OCI-LY7 (cell line): ENCODE data around the gene THYN1.

Experiments used
- EZH2phosphoT487 ChIP-seq: fragments of 200-600 bp; sonication (generic); IDR thresholded peaks from 2 replicates; pipeline ENCODE4 v1.6.1; 2018; ENCODE audit warnings: low read depth, borderline replicate concordance, mild to moderate bottlenecking, mixed run types, antibody characterized with exemption, low read length, moderate library complexity, mixed read lengths
- TF ChIP-seq, protein P1 (sequence below): fragments of 200-600 bp; sonication (generic); conservative IDR thresholded peaks from 2 replicates; pipeline ENCODE4 v1.5.1; 2014; ENCODE audit warnings: mild to moderate bottlenecking, antibody characterized with exemption, low read length, moderate library complexity, mixed read lengths

DNA sequence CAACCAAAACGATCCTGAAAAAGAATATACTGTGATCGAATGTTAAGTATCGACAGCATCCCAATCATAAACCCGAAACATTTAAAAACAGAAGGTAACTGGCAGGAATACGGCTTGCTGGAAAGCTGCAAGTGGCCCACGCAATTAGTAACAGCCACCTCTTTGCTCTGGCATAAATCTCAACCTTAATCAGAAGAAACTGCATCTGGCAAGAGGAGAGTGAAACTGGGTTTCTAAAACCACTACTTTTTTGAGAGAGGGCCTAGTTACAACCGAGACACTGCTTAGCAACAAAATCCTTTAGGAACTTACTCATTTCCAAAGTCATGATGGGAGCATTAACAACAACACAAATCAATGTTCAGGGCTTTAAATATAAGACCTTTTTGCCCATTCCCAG lies 37.3 kb downstream of the THYN1 start:
- TF ChIP-seq, protein P1, sequence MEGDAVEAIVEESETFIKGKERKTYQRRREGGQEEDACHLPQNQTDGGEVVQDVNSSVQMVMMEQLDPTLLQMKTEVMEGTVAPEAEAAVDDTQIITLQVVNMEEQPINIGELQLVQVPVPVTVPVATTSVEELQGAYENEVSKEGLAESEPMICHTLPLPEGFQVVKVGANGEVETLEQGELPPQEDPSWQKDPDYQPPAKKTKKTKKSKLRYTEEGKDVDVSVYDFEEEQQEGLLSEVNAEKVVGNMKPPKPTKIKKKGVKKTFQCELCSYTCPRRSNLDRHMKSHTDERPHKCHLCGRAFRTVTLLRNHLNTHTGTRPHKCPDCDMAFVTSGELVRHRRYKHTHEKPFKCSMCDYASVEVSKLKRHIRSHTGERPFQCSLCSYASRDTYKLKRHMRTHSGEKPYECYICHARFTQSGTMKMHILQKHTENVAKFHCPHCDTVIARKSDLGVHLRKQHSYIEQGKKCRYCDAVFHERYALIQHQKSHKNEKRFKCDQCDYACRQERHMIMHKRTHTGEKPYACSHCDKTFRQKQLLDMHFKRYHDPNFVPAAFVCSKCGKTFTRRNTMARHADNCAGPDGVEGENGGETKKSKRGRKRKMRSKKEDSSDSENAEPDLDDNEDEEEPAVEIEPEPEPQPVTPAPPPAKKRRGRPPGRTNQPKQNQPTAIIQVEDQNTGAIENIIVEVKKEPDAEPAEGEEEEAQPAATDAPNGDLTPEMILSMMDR, result no peak
- no peak for TF ChIP-seq EZH2phosphoT487
